B cell (primary cell): ENCODE results near the gene TXK.

Source experiments
- EZH2 ChIP-seq: IDR thresholded peaks from 2 replicates; pipeline ENCODE4 v1.6.1; 2012; ENCODE audit warnings: borderline replicate concordance, low read depth, mild to moderate bottlenecking, moderate library complexity, low read length; ENCODE audit not compliant: insufficient read depth, poor library complexity, severe bottlenecking
- TF ChIP-seq, protein P1 (sequence below): fragments of 200-600 bp; IDR thresholded peaks from one replicate; pipeline ENCODE4 v1.8.0; 2022; ENCODE audit warnings: antibody characterized with exemption, mild to moderate bottlenecking

DNA sequence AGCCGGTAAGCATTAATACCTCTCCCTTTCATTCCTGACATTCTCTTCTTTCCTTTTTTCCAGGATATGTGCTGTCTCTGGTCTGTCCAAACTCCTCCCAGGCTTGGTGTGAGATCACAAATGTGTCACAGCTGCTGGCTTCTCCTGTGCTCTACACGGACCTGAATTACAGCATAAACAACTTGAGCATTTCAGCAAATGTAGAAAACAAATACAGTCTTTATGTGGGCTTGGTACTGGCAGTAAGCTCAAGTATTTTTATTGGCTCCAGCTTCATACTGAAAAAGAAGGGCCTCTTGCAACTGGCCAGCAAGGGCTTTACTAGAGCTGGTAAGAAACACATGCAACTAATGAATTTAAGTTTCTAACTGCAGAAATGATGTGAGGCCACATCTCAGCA lies 109.0 kb downstream of the TXK start:
- TF ChIP-seq, protein P1, sequence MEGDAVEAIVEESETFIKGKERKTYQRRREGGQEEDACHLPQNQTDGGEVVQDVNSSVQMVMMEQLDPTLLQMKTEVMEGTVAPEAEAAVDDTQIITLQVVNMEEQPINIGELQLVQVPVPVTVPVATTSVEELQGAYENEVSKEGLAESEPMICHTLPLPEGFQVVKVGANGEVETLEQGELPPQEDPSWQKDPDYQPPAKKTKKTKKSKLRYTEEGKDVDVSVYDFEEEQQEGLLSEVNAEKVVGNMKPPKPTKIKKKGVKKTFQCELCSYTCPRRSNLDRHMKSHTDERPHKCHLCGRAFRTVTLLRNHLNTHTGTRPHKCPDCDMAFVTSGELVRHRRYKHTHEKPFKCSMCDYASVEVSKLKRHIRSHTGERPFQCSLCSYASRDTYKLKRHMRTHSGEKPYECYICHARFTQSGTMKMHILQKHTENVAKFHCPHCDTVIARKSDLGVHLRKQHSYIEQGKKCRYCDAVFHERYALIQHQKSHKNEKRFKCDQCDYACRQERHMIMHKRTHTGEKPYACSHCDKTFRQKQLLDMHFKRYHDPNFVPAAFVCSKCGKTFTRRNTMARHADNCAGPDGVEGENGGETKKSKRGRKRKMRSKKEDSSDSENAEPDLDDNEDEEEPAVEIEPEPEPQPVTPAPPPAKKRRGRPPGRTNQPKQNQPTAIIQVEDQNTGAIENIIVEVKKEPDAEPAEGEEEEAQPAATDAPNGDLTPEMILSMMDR, result no peak
- no peak for TF ChIP-seq EZH2
